NCI-H345 treated with DMSO at 0.1 percent for 48 hours (cell line): ENCODE measurements around the gene GYG1.

Experiments
- DNase-seq: peaks from one replicate; lab custom pipeline; 2025; ENCODE audit not compliant: unreplicated experiment; lab: John Stamatoyannopoulos, UW

Gene GYG1

GRCh38 chr3:149016669-149017541, 25.6 kb downstream of the GYG1 start:
- no peak for DNase-seq

DNA sequence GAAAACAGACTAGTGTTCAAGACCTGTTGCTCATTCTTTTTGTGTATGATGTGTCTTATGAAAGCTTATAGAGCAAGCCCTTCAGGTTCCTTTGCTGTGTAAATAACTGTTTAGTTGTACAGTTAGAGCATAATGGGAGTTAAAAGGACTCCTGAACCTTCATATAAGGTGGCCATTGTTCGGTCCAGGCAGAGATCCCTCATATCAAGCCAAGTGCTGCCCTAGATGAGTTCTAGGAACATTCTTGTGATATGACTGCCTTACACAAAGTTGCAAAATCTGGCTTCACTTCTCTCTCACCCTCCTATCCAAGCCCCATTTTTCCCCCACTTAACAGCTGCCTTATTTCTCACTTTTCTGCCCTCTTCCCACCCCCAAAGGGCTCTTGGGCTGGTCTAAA, 26.9 kb downstream of the GYG1 start:
- no peak for DNase-seq

GRCh38 chr3:149019580-149019979, 28.2 kb downstream of the GYG1 start:
- DNase-seq: no peak

GRCh38 chr3:149020196-149020838, 29.0 kb downstream of the GYG1 start:
- no peak for DNase-seq

- DNase-seq: no peak
Observed at GRCh38 chr3:149020839-149021252, 29.5 kb downstream of the GYG1 start.

DNA sequence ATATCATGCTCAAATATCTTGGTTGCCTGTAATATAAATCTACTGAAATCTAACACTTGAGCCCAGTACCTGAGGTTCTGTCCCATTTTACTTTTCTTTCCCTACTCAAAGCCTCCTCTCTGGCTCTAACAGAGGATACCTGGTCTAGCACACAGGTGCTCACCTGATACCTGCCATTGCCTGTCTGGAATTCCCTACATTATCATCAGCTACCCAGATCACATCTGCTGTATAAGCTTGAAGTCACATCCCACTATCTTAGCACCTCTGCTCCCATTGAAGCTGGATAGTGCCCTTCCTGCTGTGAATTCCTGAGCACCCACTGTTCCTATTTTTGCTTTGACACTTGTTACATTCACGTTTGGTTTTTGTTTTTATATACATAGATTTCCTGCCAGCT, 30.5 kb downstream of the GYG1 start:
- no peak for DNase-seq

DNA sequence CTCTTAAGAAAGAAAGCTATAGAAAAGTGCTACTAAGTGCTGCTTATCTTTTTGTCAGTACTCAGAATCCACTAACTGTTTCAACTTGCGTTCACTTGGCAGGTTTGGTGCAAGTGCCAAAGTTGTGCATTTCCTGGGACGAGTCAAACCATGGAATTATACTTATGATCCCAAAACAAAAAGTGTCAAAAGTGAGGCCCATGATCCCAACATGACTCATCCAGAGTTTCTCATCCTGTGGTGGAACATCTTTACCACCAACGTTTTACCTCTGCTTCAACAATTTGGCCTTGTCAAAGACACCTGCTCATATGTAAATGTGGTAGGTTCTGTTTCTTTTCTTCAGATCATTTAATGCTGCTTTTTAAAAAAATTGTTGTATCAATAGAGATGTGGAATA, 32.6 kb downstream of the GYG1 start:
- DNase-seq: no peak

- DNase-seq: no peak
Observed at GRCh38 chr3:149026718-149027117, 35.4 kb downstream of the GYG1 start.

DNA sequence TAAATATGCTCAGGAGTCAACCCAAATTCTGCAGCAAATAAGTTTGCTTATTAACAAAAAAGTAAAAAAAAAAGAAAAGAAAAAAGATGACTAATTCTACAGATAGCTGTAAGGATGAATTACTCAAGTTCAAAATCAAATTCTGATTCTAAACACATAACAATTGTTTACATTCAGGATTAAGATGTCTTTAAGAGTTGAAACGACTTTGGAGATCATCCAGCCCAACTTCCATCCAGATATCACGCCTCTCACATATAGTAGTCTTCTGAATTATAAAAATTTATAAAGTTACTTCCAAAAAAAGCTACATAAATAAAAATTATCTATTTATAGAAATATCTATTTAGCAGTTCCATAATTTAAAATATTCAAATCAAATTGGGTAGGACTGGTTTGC, 39.8 kb downstream of the GYG1 start:
- DNase-seq: no peak

DNA sequence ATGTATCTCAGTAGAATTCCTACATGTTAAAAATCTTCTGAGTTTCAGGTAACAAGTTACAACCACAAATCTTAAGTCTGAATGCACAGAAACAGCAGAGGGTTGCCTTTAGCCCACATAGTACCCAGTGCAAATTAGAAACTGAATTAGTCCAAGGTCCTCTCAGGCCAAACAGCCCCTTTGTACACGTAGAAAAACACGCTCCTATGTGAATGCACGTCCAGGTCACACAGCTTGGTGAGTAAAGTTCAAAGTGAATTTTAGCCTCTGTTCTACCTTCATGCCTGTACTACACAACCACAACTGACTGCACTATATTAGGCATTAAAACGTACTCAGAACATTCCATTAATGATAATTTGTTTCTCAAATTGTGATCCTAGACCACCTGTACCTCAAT, 46.3 kb downstream of the GYG1 start:
- no peak for DNase-seq

GRCh38 chr3:149038322-149038721, 47.0 kb downstream of the GYG1 start:
- no peak for DNase-seq

DNA sequence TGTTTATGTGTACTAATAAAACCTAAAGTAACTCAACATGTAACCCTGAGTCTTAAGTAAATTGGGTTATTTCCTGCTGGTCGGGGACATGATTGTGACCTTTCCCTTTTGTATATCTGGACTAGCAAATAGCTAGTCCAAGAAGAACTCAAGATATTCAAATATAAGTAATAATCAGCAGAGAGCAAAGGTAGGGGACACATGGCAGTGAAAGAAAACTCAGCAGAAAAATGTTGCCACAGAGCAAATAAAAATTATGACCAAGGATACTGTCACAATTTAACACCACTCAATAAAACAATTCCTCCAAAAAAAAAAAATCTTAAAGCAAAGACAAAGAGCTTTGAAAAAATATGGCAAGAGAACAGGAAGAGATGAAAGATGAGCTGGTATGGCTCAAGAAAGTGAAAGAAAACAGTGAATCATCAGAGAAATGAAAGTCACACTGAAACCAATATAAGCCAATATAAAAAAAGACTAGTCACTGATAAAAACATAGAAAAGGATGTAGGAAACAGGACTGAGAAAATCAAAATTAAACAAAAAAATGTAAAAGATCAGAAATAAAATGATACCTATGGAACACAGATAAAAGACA, 51.5 kb downstream of the GYG1 start:
- DNase-seq: no peak

- no peak for DNase-seq
Observed at GRCh38 chr3:149044339-149045083, 53.2 kb downstream of the GYG1 start.

GRCh38 chr3:149055575-149055974, 64.2 kb downstream of the GYG1 start:
- no peak for DNase-seq

DNA sequence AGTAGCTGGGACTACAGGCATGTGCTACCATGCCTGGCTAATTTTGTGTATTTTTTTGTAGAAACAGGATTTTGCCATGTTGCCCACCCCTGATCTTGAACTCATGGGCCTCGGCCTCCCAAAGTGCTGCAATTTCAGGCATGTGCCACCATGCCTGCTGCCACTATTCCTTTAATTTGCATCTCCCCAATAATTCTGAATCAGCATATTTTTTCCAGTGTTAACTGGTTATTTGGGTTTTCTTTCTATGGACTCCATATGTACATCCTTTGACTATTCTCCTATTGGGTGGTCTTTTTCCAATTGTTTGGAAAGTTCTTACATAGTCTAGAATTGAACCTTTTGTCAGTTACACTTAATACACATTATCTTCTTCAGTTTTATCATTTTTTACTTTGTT, 66.9 kb downstream of the GYG1 start:
- no peak for DNase-seq

GRCh38 chr3:149058602-149059001, 67.3 kb downstream of the GYG1 start:
- DNase-seq: no peak

- DNase-seq: no peak
Observed at GRCh38 chr3:149061776-149062175, 70.4 kb downstream of the GYG1 start.

GRCh38 chr3:149067883-149068282, 76.5 kb downstream of the GYG1 start:
- DNase-seq: no peak
